ENCODE measurements around the gene DNAH2. TPM values are rescaled to one million over a fixed set of nuclear protein-coding genes. Genes with fewer than 3 reads are reported as not detected.

DNAH2 gene
- total and polyA plus RNA-seq, 12 donors, result under 0.01 to 0.30 (median 0.03) TPM; not detected in 3

DNA sequence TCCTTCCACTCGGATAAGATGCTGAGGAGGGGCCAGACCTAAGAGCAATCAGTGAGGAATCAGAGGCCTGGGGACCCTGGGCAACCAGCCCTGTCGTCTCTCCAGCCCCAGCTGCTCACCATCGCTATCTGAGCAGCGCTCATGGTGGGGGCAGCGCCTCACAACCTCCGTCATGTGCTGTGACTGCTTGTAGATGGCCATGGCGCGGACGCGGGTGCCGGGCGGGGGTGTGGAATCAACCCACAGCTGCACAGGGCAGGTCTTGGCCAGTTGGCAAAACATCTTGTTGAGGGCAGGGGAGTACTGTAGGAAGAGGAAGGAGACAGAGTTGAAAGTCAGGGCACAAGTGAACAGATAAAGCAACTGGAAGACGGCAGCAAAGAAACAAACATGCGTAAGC lies 42.6 kb upstream of the DNAH2 start:
- H3K36me3 ChIP-seq, result peaks cover 0 to 65% (median 48%) of the 10 kb centered on the region in 9 donors
- TF ChIP-seq, protein P1, sequence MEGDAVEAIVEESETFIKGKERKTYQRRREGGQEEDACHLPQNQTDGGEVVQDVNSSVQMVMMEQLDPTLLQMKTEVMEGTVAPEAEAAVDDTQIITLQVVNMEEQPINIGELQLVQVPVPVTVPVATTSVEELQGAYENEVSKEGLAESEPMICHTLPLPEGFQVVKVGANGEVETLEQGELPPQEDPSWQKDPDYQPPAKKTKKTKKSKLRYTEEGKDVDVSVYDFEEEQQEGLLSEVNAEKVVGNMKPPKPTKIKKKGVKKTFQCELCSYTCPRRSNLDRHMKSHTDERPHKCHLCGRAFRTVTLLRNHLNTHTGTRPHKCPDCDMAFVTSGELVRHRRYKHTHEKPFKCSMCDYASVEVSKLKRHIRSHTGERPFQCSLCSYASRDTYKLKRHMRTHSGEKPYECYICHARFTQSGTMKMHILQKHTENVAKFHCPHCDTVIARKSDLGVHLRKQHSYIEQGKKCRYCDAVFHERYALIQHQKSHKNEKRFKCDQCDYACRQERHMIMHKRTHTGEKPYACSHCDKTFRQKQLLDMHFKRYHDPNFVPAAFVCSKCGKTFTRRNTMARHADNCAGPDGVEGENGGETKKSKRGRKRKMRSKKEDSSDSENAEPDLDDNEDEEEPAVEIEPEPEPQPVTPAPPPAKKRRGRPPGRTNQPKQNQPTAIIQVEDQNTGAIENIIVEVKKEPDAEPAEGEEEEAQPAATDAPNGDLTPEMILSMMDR (IDR thresholded peaks at IDR 0.05), result no peak

DNA sequence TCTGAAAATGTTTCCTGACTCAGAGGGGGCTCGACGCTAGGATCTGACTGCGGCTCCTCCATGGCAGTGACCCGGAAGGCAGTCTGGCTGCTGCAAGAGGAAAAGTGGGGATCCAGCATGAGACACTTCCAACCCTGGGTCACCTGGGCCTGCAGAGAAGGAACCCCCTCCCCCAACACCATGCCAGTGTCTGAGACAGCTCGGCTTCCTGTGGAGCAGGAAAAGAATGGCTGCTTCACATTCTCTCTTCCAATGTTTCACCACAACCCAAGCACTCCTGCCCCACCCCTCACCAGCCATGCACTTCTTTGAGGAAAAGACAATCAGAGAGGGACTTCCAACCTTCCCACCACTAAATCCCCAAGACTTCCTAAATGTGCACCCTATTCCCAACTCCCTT lies 41.0 kb upstream of the DNAH2 start:
- WGBS, 2 donors, result 80 to 90% methylated on average over 5 of the region's 5 CpGs

More for the DNA sequence above, 42.6 kb upstream of the DNAH2 start:
- Histone ChIP-seq H3K27ac (no peak overlapping the region), H3K27me3 (no peaks in the 10 kb centered on the region), H3K9me3 (peaks cover 0 to 15% (median 9%) of the 10 kb centered on the region in 11 donors), H3K4me1 (no peaks in the 10 kb centered on the region), H3K4me3 (no peak overlapping the region)
- peak in 1 of 8 donors; percentile 22 for ATAC-seq
- DNase-seq, result no peak
- intact Hi-C loops (cut with DNase I), result no loop called here
- 92 to 93% methylated on average over 14 of the region's 14 CpGs for WGBS, 2 donors

DNA sequence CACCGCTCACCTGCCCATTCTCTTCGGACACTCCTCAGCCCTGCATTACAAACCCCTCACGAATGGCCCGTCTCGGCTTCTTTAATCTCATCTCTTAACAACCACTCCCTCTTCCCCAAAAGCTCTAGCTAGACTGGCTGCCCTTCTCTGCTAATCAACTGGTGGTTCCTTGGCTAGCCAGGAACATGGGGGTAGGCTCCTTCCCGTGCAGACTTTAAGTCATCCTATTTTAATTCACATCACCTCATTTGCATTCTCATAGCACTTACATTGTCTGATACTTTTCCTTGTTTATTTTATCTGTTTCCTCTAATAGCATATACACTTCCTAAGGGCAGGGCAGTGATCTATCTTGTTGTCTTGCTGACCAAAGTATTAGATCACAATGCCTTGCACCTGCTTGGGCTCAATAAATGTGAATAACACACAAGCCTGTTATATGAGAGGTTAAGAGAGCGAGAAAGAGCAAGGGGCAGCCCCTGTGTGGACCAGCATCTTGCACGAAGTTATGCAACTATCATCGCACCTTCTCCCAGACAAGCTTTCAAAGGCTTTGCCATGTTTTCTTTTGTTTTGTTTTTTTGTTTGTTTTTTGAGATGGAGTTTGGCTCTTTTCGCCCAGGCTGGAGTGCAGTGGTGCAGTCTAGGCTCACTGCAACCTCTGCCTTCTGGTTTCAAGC lies 40.0 kb upstream of the DNAH2 start:
- no peak for DNase-seq
- Histone ChIP-seq H3K27ac (no peak overlapping the region), H3K9me3 (peaks cover 0 to 15% (median 9%) of the 10 kb centered on the region in 11 donors), H3K27me3 (no peaks in the 10 kb centered on the region), H3K4me3 (no peak overlapping the region), H3K4me1 (no peaks in the 10 kb centered on the region), H3K36me3 (peaks cover 0 to 39% (median 32%) of the 10 kb centered on the region in 9 donors)
- TF ChIP-seq, protein P1 (IDR thresholded peaks at IDR 0.05), result no peak
- WGBS, 2 donors, result 76 to 79% methylated on average over 10 of the region's 10 CpGs
- no peak for ATAC-seq
- intact Hi-C loops (cut with DNase I), result no loop called here

More for the DNA sequence above, 41.0 kb upstream of the DNAH2 start:
- H3K27me3 ChIP-seq, result no peaks in the 10 kb centered on the region
- TF ChIP-seq, protein P1 (IDR thresholded peaks at IDR 0.05), result no peak
- no peaks in the 10 kb centered on the region for H3K4me1 ChIP-seq
- no peak for ATAC-seq
- intact Hi-C loops (cut with DNase I), result no loop called here
- peaks cover 0 to 15% (median 9%) of the 10 kb centered on the region in 11 donors for H3K9me3 ChIP-seq
- H3K36me3 ChIP-seq, result peaks cover 0 to 49% (median 39%) of the 10 kb centered on the region in 9 donors
- DNase-seq, result no peak
- no peak overlapping the region for H3K4me3 ChIP-seq
- no peak overlapping the region for H3K27ac ChIP-seq

DNA sequence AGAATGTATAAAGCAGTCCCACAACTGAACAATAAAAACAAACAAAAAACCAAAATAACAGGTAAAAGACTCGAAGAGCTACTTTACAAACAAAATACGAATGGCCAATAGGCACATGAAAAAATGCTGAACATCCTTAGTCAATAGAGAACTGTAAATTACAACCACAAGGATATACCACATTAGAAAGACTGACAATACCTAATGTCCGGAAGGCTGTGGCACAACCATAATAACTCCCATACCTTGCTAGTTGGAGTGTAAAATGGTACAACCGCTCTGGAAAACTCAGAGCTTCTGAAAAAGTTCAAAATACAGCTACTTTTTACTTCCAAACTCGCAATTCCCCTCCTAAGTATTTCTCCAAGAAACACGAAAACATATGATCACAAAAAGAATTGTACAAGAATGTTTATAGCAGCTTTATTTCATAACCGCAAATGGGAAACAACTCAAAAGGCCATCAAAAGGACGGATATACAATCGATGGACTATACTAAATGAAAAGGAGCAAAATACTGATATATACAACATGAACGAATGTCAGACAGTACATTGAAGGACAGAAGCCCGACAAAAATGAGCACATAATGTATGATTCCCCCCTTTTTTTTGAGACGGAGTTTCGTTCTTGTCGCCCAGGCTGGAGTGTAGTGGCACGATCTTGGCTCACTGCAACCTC lies 32.6 kb upstream of the DNAH2 start:
- 69% methylated on average over 15 of the region's 15 CpGs for WGBS, 2 donors
- peaks cover 6 to 36% (median 25%) of the 10 kb centered on the region in 9 donors for H3K4me1 ChIP-seq
- H3K9me3 ChIP-seq, result no peaks in the 10 kb centered on the region
- H3K27ac ChIP-seq, result peak overlapping the region; percentile 84 to 97 (median 94)
- ATAC-seq, result no peak
- peak overlapping the region; percentile 68 to 97 (median 80) for H3K4me3 ChIP-seq
- intact Hi-C loops (cut with DNase I), result loop anchor here in 6 of 10 donors (5.0 to 10.0 kb wide), 6 partner anchors 33 to 330 kb away; partner anchors contain the start of genes SHBG (in 5 of the 6), MPDU1 (in 2 of the 6), ATP1B2 (in 1 of the 6) and FXR2 (in 1 of the 6)
- H3K27me3 ChIP-seq, result no peaks in the 10 kb centered on the region
- TF ChIP-seq, protein P1 (IDR thresholded peaks at IDR 0.05), result no peak
- peaks cover 0 to 12% (median 0%) of the 10 kb centered on the region in 9 donors for H3K36me3 ChIP-seq
- DNase-seq, result no peak

Data from heart right ventricle (tissue), 16 donors.